K562 (cell line): ENCODE measurements around the gene LIN7A.

ENCODE experiments used
- MYC ChIP-seq, 2 experiments: fragments of 250-450 bp in 1 of 2; sonication (Bioruptor Pico) in 1 of 2; IDR thresholded peaks; 2 replicates each; pipeline versions ENCODE4 v1.5.1 to v1.6.1; 2012 to 2021; ENCODE audit warnings: low read depth in 2 of 2, borderline replicate concordance in 1 of 2, improper control_type of control experiment in 1 of 2, low read length in 1 of 2, mild to moderate bottlenecking in 1 of 2, moderate library complexity in 1 of 2
- TSC22D4 ChIP-seq: fragments of 450-650 bp; IDR thresholded peaks from 2 replicates; pipeline ENCODE4 v1.6.1; 2016; ENCODE audit warnings: missing genetic modification characterization, missing biosample characterization, control low read depth

DNA sequence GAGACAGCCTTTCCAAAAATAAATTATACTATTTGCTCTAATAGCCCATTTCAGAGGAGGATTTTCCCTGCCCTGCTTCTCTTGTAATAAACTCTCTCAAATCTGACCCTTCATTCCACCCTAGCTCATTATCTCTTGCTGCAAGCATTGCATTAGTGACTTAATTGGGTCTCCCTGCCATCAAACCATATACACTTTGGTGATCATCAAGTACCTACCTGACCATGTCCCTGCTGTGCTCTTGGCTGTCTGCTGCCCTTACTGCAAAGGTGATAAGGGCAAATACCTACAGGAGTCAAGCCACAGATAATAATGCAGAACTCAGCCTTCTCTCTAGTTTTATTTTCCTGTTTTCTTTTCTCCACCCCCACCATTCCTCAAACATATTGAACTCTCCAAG is 88.4 kb downstream of the LIN7A start:
- TF ChIP-seq MYC (IDR thresholded peaks at IDR 0.05; ENCODE audit: low read depth, low read length) (no peak), MYC (CRISPR knock-in tag; IDR thresholded peaks at IDR 0.05; ENCODE audit: borderline replicate concordance, low read depth) (no peak), TSC22D4 (tag) (no peak)
